Sigmoid colon (tissue), 7 donors: ENCODE measurements around the gene ZBTB40. TPM values are rescaled to one million over a fixed set of nuclear protein-coding genes. Genes with fewer than 3 reads are reported as not detected.

Source experiments
- DNase-seq: peaks from one replicate; pipeline ENCODE4 v3.0.0-alpha.2; 2019
- H3K27ac ChIP-seq, 4 donors: fragments of 200-600 bp; sonication (generic); one replicate each; pipeline ENCODE4 v1.5.1; 2016 to 2019; ENCODE audit warnings: mild to moderate bottlenecking in 1 of 4
- H3K27me3 ChIP-seq, 3 donors: fragments of 200-600 bp; sonication (generic); one replicate each; pipeline ENCODE4 v1.5.1; 2019; ENCODE audit warnings: mild to moderate bottlenecking in 1 of 3
- H3K36me3 ChIP-seq, 4 donors: fragments of 200-600 bp; sonication (generic); one replicate each; pipeline ENCODE4 v1.5.1; 2016 to 2019
- H3K4me1 ChIP-seq, 4 donors: fragments of 200-600 bp; sonication (generic); one replicate each; pipeline ENCODE4 v1.5.1; 2017 to 2019
- H3K4me3 ChIP-seq, 4 donors: fragments of 200-600 bp; sonication (generic); one replicate each; pipeline ENCODE4 v1.5.1; 2017 to 2019; ENCODE audit warnings: mild to moderate bottlenecking in 2 of 4, moderate library complexity in 1 of 4
- H3K9me3 ChIP-seq, 4 donors: fragments of 200-600 bp in 3 of 4; sonication (generic) in 3 of 4; one replicate each; pipeline versions ENCODE4 v1.5.1 to v1.6.1; 2013 to 2019
- CTCF ChIP-seq, 4 experiments: fragments of 450-650 bp in 3 of 4; fragments of 200-600 bp in 1 of 4; IDR thresholded peaks; one replicate each; pipeline ENCODE4 v1.5.1; 2016 to 2019; ENCODE audit warnings: antibody characterized with exemption in 4 of 4, mild to moderate bottlenecking in 3 of 4, moderate library complexity in 2 of 4
- EP300 ChIP-seq, 4 donors: sonication (generic); formaldehyde crosslinking; IDR thresholded peaks; one replicate each; pipeline ENCODE4 v1.6.1; 2017; ENCODE audit warnings: antibody characterized with exemption in 4 of 4
- POLR2A ChIP-seq, 2 donors: fragments of 450-650 bp; IDR thresholded peaks; one replicate each; pipeline ENCODE4 v1.6.1; 2016; ENCODE audit warnings: antibody characterized with exemption in 2 of 2, mild to moderate bottlenecking in 2 of 2, moderate library complexity in 2 of 2
- POLR2AphosphoS5 ChIP-seq, 4 donors: sonication (generic); formaldehyde crosslinking; IDR thresholded peaks; one replicate each; pipeline ENCODE4 v1.6.1; 2017; ENCODE audit warnings: antibody characterized with exemption in 4 of 4
- whole genome bisulfite sequencing, 2 donors: extraction: QIAGEN DNeasy Blood & Tissue Kit; methylation state at CpG; one replicate each; pipeline ENCODE4 v1.1.7; 2013; 5-methylcytosine and 5-hydroxymethylcytosine counted together
- intact Hi-C: fragments of 100-400 bp; cut with DNase I; formaldehyde crosslinking; loops from one replicate; pipeline ENCODE4 v1.15.1; 2023
- polyA plus RNA-seq, 3 donors: library from polyadenylated mRNA; stranded (reverse); fragments of 200-250 nt; gene quantifications; one replicate each; pipeline ENCODE4 v1.2.3, GENCODE V29; 2013
- total RNA-seq, 4 donors: library from RNA; depleted of rRNA; stranded (reverse); fragments of >200 nt; gene quantifications; one replicate each; pipeline ENCODE4 v1.1.0, GENCODE V29; 2016
- donor health status: healthy with polysubstance abuse.
- donor health status: Bipolar disorder and iron deficiency.
- donor health status: healthy.

Gene ZBTB40
- total and polyA plus RNA-seq, 7 donors = 1.8 to 22.2 (median 14.3) TPM

DNA sequence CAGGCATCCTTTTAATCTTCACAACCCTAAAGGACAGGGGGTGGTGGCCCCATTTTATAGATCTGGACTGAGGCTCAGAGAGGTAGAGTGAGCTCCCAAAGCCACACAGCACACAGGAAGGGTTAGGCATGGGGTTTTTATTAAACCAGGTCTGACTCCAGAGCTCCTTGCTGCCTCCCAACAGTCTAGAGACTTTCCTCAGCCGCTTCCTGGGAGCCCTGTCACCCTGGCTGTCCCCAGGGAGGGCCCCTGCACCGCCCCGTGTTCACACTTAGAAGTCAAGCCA lies 103.7 kb downstream of the ZBTB40 start:
- no peak overlapping the region for H3K4me3 ChIP-seq
- peaks cover 12 to 72% (median 31%) of the 10 kb centered on the region in 3 donors for H3K27me3 ChIP-seq
- H3K4me1 ChIP-seq = no peaks in the 10 kb centered on the region
- no peak overlapping the region for H3K27ac ChIP-seq
- WGBS, 2 donors = 10 to 50% methylated on average over 3 of the region's 3 CpGs
- H3K36me3 ChIP-seq = no peaks in the 10 kb centered on the region
- H3K9me3 ChIP-seq = no peaks in the 10 kb centered on the region
- intact Hi-C loops = no loop called here
- no peak for TF ChIP-seq CTCF (IDR thresholded peaks at IDR 0.05)
- no peak for TF ChIP-seq POLR2A (IDR thresholded peaks at IDR 0.05)
- no peak for TF ChIP-seq POLR2AphosphoS5 (IDR thresholded peaks at IDR 0.05)
- no peak for TF ChIP-seq EP300 (IDR thresholded peaks at IDR 0.05)
- no peak for DNase-seq

DNA sequence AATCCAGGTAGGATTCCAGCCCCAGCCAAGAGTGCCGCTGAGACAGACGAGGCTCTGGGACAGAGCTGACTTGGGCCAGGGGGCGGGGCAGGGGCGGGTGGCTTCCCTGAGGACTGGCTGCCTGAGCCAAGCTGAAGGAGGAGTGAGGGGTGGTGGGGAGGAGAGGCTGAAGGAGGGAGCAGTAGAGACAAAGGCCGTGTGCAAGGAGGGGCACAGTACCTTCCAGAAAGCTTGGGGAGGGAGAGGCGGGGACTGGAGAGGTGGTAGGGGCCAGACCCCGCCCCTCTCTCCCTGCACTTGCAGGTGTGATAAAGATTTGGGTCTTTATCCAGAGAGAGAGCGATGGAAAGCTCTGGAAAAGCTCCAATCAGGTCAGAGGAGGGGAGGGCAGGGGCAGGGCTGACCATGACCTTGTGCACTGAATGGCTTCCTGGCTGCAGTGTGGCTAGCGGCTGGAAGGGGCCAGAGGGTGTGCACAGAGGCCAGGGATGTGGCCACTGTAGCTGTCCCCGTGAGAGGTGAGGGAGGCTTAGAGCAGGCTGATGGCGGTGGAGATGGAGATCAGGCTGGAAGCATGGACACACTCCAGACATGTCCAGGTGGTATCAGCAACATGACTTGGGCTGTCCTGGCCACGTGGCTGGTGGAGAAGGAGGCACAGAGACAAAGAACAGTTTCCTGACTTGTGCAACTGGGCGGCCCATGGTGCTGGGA lies 104.9 kb downstream of the ZBTB40 start:
- H3K27ac ChIP-seq = no peak overlapping the region
- H3K9me3 ChIP-seq = no peaks in the 10 kb centered on the region
- H3K4me1 ChIP-seq = no peaks in the 10 kb centered on the region
- no peak for DNase-seq
- H3K36me3 ChIP-seq = no peaks in the 10 kb centered on the region
- H3K4me3 ChIP-seq = no peak overlapping the region
- peaks cover 12 to 84% (median 40%) of the 10 kb centered on the region in 3 donors for H3K27me3 ChIP-seq
- 30 to 33% methylated on average over 13 of the region's 13 CpGs for WGBS, 2 donors
- intact Hi-C loops = no loop called here
- TF ChIP-seq POLR2AphosphoS5 (IDR thresholded peaks at IDR 0.05) (no peak), CTCF (IDR thresholded peaks at IDR 0.05) (no peak), EP300 (IDR thresholded peaks at IDR 0.05) (no peak), POLR2A (IDR thresholded peaks at IDR 0.05) (no peak)

GRCh38 chr1:22557341-22557950 lies 105.8 kb downstream of the ZBTB40 start:
- no peak for DNase-seq
- Histone ChIP-seq H3K4me3 (no peak overlapping the region), H3K9me3 (no peaks in the 10 kb centered on the region), H3K36me3 (no peaks in the 10 kb centered on the region), H3K27me3 (peaks cover 13 to 89% (median 44%) of the 10 kb centered on the region in 3 donors), H3K27ac (no peak overlapping the region), H3K4me1 (no peaks in the 10 kb centered on the region)
- WGBS, 2 donors = 23 to 45% methylated on average over 5 of the region's 5 CpGs
- intact Hi-C loops = no loop called here
- TF ChIP-seq POLR2A (IDR thresholded peaks at IDR 0.05) = no peak
- TF ChIP-seq POLR2AphosphoS5 (IDR thresholded peaks at IDR 0.05) = no peak
- TF ChIP-seq CTCF (IDR thresholded peaks at IDR 0.05) = no peak

DNA sequence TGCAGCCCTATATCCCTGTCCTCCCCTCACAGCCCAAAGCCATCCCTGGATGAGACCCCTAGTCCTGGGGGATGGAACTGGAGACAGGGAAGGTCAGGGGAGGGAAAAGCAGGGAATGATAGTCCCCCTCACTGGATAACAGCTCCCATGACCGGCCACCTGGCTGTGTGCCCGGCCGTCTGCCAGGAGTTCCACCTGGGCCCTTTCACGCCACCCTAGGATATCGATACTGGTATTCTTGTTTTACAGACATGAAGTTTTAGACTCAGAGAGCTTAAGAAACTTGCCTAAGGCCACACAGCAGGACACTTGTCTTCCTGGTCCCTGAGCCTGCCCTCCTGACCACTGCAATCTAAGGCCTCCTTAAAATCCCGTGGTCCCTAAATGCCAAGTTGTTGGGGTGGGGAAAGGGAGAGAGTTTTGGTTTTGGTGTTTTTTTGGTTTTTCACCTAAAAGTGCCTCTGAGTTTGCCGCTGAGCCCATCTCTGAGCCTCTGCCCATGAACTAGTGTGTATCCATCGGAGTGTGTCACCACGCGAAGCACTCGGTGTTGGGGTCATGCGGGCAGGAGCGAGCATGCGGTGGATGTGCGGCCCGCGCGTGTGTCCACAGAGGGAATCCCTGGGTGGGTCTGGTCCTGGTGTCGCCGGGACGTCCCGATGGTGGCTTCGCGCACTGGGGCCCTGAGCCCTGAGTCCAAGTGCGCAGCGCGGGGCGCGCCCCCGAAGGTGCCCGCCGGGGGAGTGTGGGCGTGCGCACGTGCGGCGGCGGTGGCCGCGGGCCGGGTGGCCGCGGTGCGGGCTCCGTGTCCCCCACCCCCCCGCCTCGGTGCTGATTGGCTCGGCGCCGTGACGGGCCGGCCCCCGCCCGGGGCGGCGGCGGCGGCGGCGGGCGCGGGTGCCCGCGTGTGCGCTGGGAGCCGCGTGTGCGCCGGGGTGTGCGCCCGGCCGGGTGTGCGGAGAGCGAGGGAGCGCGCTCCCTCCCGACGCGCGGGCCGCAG lies 111.2 kb downstream of the ZBTB40 start, which contains the start of gene EPHA8:
Gene EPHA8 (plus strand): TSS at position 906 of the 1,000 bp plus-strand sequence. CDS start 147 bp downstream, outside the sequence.
- no peak for TF ChIP-seq POLR2AphosphoS5 (IDR thresholded peaks at IDR 0.05)
- no peak for TF ChIP-seq CTCF (IDR thresholded peaks at IDR 0.05)
- no peak for TF ChIP-seq EP300 (IDR thresholded peaks at IDR 0.05)
- TF ChIP-seq POLR2A (IDR thresholded peaks at IDR 0.05) = no peak
- H3K4me3 ChIP-seq = peak within 1 kb of the TSS in 1 of 4 donors; percentile 12
- intact Hi-C loops = no loop called here
- no peaks in the 10 kb centered on the region for H3K36me3 ChIP-seq
- DNase-seq = no peak
- peaks cover 0 to 8% (median 2%) of the 10 kb centered on the region in 4 donors for H3K4me1 ChIP-seq
- 3 to 8% methylated on average over 81 of the region's 81 CpGs for WGBS, 2 donors
- H3K27ac ChIP-seq = no peak within 1 kb of the TSS
- peaks cover 21 to 83% (median 39%) of the 10 kb centered on the region in 3 donors for H3K27me3 ChIP-seq
- H3K9me3 ChIP-seq = no peaks in the 10 kb centered on the region
